HG02763 (cell line): ENCODE data around the gene CHAC1.

Experiments used
- ATAC-seq: cut with Tn5 transposase; IDR thresholded peaks from one replicate; pipeline ENCODE4 v1.9.1; 2021; ENCODE audit warnings: mild to moderate bottlenecking, moderate library complexity; ENCODE audit not compliant: unreplicated experiment

CHAC1 gene

GRCh38 chr15:40952901-40953712, at the start of gene CHAC1:
Gene CHAC1, plus strand, starts transcription at chr15:40953471. Its CDS starts 113 bp downstream, at chr15:40953584.
- ATAC-seq, result peak; percentile 95

- ATAC-seq, result no peak
These were observed 48.6 kb upstream of the CHAC1 start for GRCh38 chr15:40904552-40905201.

- ATAC-seq, result peak; percentile 69
These were observed 46.9 kb upstream of the CHAC1 start for GRCh38 chr15:40906091-40906990.

- ATAC-seq, result no peak
These were observed 46.1 kb upstream of the CHAC1 start for GRCh38 chr15:40906991-40907802.

GRCh38 chr15:40908095-40908494, 45.2 kb upstream of the CHAC1 start:
- no peak for ATAC-seq

GRCh38 chr15:40909662-40910630, 43.3 kb upstream of the CHAC1 start:
- no peak for ATAC-seq

- ATAC-seq, result no peak
These were observed 42.1 kb upstream of the CHAC1 start for GRCh38 chr15:40911141-40911540.

GRCh38 chr15:40911693-40912092, 41.6 kb upstream of the CHAC1 start:
- no peak for ATAC-seq

- ATAC-seq, result no peak
These were observed 40.8 kb upstream of the CHAC1 start for GRCh38 chr15:40912478-40912877.

- no peak for ATAC-seq
These were observed 39.3 kb upstream of the CHAC1 start for GRCh38 chr15:40914013-40914412.

- ATAC-seq, result no peak
These were observed 38.8 kb upstream of the CHAC1 start for GRCh38 chr15:40914486-40914885.

- no peak for ATAC-seq
These were observed 38.1 kb upstream of the CHAC1 start for GRCh38 chr15:40915116-40915661.

GRCh38 chr15:40915679-40916078, 37.6 kb upstream of the CHAC1 start:
- no peak for ATAC-seq

GRCh38 chr15:40917585-40917984, 35.7 kb upstream of the CHAC1 start:
- no peak for ATAC-seq

GRCh38 chr15:40918146-40918798, 35.0 kb upstream of the CHAC1 start:
- ATAC-seq, result no peak

- no peak for ATAC-seq
These were observed 34.4 kb upstream of the CHAC1 start for GRCh38 chr15:40918799-40919392.

- no peak for ATAC-seq
These were observed 31.2 kb upstream of the CHAC1 start for GRCh38 chr15:40921949-40922607.

- no peak for ATAC-seq
These were observed 30.7 kb upstream of the CHAC1 start for GRCh38 chr15:40922608-40923005.
